HG03103 (cell line): ENCODE data around the gene ARMH3.
"Not testable (repeated sequence)": the region's sequence is repeated elsewhere in the genome, so short reads cannot be mapped to it uniquely, and the experiment has no call there.

Source experiments
- ATAC-seq: cut with Tn5 transposase; IDR thresholded peaks from one replicate; pipeline ENCODE4 v1.9.1; 2021; ENCODE audit warnings: low read depth; ENCODE audit not compliant: unreplicated experiment

Gene ARMH3

GRCh38 chr10:101993651-101994200 is 62.2 kb downstream of the ARMH3 start:
- no peak for ATAC-seq

- no peak for ATAC-seq
Observed at GRCh38 chr10:101993221-101993620, 62.8 kb downstream of the ARMH3 start.

DNA sequence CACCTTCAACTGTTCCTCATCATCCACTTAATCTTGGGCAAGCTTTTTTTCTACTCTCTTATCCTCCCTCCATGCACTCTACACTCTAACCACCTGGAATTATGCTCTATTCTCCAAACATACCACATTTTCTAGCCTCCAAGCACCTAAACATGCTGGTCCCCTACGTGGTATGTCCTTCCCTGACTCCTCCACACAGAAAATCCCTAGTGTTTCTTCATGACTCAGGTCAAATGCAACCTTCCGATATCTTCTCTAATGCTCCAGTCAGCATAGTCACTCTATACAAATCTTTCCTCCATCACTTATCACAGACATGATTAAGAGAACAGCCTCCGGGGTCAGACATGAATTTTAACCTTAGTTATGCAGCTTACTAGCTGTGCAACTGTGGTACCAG is 68.8 kb downstream of the ARMH3 start:
- no peak for ATAC-seq

DNA sequence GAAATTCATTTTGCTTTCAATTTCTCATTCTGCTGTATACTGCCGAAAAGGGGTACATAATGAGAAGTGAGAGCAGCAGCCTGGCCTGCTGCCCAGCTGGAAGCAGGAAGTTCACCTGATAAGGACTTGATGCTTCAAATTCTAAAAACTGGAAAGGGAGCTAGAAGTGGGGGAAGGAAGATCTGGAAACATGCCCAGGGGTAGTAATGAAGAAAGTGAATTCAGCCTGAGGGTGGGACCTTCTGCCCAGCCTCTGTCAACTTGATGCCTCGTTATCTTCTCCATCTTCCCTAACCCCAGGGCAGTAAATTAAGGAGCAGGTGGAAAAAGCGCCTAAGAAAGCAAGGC is 69.4 kb downstream of the ARMH3 start:
- ATAC-seq, result no peak

DNA sequence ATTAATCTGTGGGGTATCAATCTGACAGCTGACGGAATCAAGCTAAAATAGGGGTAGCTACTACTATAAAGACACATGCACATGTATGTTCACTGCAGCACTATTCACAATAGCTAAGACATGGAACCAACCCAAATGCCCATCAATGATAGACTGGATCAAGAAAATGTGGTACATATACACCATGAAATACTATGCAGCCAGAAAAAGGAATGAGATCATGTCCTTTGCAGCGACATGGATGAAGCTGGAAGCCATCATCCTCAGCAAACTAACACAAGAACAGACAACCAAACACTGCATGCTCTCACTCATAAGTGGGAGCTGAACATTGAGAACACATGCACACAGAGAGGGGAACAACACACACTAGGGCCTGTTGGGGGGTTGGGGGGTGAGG is 75.3 kb downstream of the ARMH3 start:
- ATAC-seq, result not testable (repeated sequence)

DNA sequence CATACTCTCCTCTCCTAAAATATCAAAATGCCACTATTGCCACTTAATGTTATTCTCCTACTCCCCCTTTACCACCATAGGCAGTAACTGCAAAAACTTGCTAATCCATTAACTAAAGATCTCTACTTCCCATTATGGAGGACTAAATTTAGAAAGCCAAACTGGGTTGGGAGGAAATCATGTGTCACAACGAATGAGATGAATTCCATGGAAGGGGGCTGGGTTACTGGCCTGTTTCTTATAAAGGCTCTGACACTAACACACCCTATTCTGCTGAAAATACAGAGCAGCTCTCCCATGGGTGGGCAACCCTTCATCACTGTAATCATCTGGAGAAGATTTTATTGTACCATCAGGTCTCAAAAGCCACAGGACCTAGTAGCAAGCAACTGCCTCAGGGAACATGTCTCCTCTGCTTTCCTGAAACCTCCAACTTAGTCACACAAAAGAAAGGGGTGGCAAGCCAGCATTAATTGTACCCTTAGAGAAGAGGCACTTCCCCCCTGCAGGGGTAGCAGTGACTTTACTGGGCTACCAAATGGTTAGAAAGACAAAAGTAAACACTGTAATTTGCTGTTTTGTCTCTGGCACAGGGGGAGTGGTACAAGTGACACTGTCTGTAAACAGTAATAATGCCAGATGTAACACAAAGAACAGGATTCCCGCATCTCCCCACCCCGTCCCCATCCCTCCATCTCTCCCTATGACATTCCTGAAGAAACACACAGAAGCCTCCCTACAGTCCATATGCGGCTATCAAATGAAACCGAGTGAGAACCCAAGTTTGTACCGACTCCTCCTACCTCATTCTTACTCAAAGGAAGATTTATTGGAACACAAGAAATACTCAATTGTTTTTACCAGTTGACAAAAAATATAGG is 81.6 kb downstream of the ARMH3 start:
- ATAC-seq, result no peak

GRCh38 chr10:101972761-101973160 is 83.2 kb downstream of the ARMH3 start:
- no peak for ATAC-seq

DNA sequence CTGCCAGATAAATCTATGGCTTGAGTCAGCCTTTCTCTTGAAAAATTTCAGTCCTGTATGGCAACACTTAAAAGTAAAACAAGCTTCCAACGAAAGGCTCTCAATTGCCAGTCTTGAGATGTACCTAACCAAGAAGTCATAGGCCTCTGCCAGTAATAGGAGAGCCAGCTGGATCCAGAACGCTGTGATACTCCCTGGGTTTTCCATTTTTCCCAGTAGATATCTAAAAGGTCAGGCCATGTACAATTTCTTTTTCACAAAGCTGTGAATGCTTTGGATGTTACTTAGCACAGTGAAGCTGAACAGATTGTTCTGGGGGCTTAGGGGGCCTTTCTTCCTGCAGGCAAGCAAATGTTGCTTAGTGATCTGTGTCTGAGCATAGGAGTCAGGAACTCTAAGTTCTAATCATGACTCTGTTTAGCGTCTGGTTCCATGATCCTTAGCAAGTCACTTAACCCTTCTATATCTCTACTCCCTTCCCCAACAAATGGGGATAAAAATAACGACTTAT is 86.5 kb downstream of the ARMH3 start:
- ATAC-seq, result no peak

- ATAC-seq, result no peak
Observed at GRCh38 chr10:101968940-101969321, 87.0 kb downstream of the ARMH3 start.

- ATAC-seq, result no peak
Observed at GRCh38 chr10:101968286-101968939, 87.6 kb downstream of the ARMH3 start.

GRCh38 chr10:101967713-101968112 is 88.3 kb downstream of the ARMH3 start:
- ATAC-seq, result no peak

GRCh38 chr10:101967119-101967518 is 88.9 kb downstream of the ARMH3 start:
- ATAC-seq, result no peak

- ATAC-seq, result no peak
Observed at GRCh38 chr10:101965075-101965765, 90.8 kb downstream of the ARMH3 start.

- no peak for ATAC-seq
Observed at GRCh38 chr10:101961591-101962498, 94.1 kb downstream of the ARMH3 start.

- no peak for ATAC-seq
Observed at GRCh38 chr10:101960879-101961395, 95.0 kb downstream of the ARMH3 start.

DNA sequence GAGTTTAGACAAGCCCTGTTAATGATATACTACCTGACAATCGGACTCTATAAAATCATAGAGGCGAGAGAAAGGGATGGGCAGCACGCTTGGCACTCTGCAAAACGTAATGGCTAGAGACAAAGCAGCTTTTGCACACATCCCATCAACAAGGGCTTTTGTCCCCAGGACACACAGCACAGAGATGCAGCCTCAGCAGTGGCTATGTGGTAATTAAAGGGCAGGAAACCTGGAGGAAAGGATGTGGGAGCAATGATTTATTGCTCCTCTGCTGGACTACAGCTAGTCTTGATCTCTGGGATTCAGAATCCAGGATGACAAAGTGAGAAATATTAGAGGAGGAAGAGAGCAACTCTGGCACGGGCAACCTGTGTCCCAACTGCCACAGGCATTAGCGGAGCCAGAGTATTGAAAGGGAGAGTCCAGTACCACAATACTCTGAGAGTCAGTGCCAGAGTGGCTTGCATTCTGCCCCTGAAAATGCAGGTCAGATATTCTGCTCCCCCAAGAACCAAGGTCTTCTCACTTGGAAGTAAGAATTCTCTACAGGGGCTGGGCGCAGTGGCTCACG is 96.5 kb downstream of the ARMH3 start:
- ATAC-seq, result no peak

DNA sequence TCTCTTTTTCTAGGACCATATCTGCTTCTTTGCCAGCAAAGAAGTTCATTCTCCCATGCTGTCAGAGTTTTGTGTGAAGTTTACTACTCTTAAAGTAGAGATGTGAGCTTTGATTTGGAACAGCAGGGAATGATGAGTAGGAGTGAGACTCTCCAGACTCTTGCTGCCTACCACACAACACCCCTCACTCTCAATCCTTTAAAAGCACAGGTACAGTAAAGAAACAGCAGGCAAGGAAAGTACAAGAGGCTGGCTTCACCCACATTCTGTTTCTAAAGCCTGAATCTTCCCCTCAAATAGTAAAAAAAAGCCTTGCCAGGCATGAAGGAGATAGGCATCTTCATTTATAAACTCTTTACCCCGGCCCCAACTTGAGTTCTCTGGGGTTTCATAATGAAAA is 97.3 kb downstream of the ARMH3 start:
- no peak for ATAC-seq

- ATAC-seq, result no peak
Observed at GRCh38 chr10:101956898-101957297, 99.1 kb downstream of the ARMH3 start.

- no peak for ATAC-seq
Observed at GRCh38 chr10:101956117-101956516, 99.9 kb downstream of the ARMH3 start.
